Measurements from ENCODE around the gene ZNF276. TPM values are rescaled to one million over a fixed set of nuclear protein-coding genes. Genes with fewer than 3 reads are reported as not detected.

Gene ZNF276
- total RNA-seq, 1 experiment from 2014 or later = 30.6 TPM

- no peak overlapping the region for H3K4me3 Mint-ChIP-seq (ENCODE audit: low read depth, unreplicated experiment)
- CTCF ChIA-PET = interaction anchor here (0.6 to 0.7 kb wide), 2 partner anchors 48 to 153 kb away, joined by 4 to 7 read pairs; no protein-coding TSS in a partner anchor
- H3K4me1 Mint-ChIP-seq (ENCODE audit: low read depth, unreplicated experiment) = no peaks in the 10 kb centered on the region
- DNase-seq = no peak
- no peak for TF ChIP-seq CTCF (IDR thresholded peaks at IDR 0.05; ENCODE audit: unreplicated experiment)
- peak overlapping the region; percentile 37 for H3K27ac Mint-ChIP-seq (ENCODE audit: unreplicated experiment)
- no TSS peak for BruUV-seq (replicated peaks)
- no peaks in the 10 kb centered on the region for H3K27me3 Mint-ChIP-seq (ENCODE audit: unreplicated experiment)
- intact Hi-C loops (cut with micrococcal nuclease; ENCODE audit: unreplicated experiment) = no loop called here
- H3K9me3 Mint-ChIP-seq (ENCODE audit: low read depth, unreplicated experiment) = no peaks in the 10 kb centered on the region
- peaks cover 80% of the 10 kb centered on the region for H3K36me3 Mint-ChIP-seq (ENCODE audit: insufficient read depth, unreplicated experiment)
These were observed 8.7 kb downstream of the ZNF276 start for GRCh38 chr16:89729863-89730593.

- H3K4me1 Mint-ChIP-seq (ENCODE audit: low read depth, unreplicated experiment) = no peaks in the 10 kb centered on the region
- CTCF ChIA-PET = no interaction called here
- H3K9me3 Mint-ChIP-seq (ENCODE audit: low read depth, unreplicated experiment) = no peaks in the 10 kb centered on the region
- no peak for DNase-seq
- peaks cover 84% of the 10 kb centered on the region for H3K36me3 Mint-ChIP-seq (ENCODE audit: insufficient read depth, unreplicated experiment)
- intact Hi-C loops (cut with micrococcal nuclease; ENCODE audit: unreplicated experiment) = no loop called here
- no peak for TF ChIP-seq CTCF (IDR thresholded peaks at IDR 0.05; ENCODE audit: unreplicated experiment)
- H3K27ac Mint-ChIP-seq (ENCODE audit: unreplicated experiment) = no peak overlapping the region
- BruUV-seq (replicated peaks) = no TSS peak
- no peaks in the 10 kb centered on the region for H3K27me3 Mint-ChIP-seq (ENCODE audit: unreplicated experiment)
- no peak overlapping the region for H3K4me3 Mint-ChIP-seq (ENCODE audit: low read depth, unreplicated experiment)
These were observed 9.4 kb downstream of the ZNF276 start for GRCh38 chr16:89730610-89731234.

GRCh38 chr16:89732142-89732917 lies 11.0 kb downstream of the ZNF276 start:
- Mint-ChIP-seq H3K4me1 (ENCODE audit: low read depth, unreplicated experiment) (no peaks in the 10 kb centered on the region), H3K27ac (ENCODE audit: unreplicated experiment) (no peak overlapping the region), H3K36me3 (ENCODE audit: insufficient read depth, unreplicated experiment) (peaks cover 92% of the 10 kb centered on the region), H3K9me3 (ENCODE audit: low read depth, unreplicated experiment) (no peaks in the 10 kb centered on the region), H3K27me3 (ENCODE audit: unreplicated experiment) (no peaks in the 10 kb centered on the region), H3K4me3 (ENCODE audit: low read depth, unreplicated experiment) (no peak overlapping the region)
- CTCF ChIA-PET = interaction anchor here (0.6 kb wide), 1 partner anchor 302 kb away, joined by 3 read pairs; no protein-coding TSS in a partner anchor
- no peak for DNase-seq
- no peak for TF ChIP-seq CTCF (IDR thresholded peaks at IDR 0.05; ENCODE audit: unreplicated experiment)
- BruUV-seq (replicated peaks) = no TSS peak
- intact Hi-C loops (cut with micrococcal nuclease; ENCODE audit: unreplicated experiment) = no loop called here

GRCh38 chr16:89732918-89733242 lies 11.5 kb downstream of the ZNF276 start:
- CTCF ChIA-PET = no interaction called here

More at GRCh38 chr16:89732918-89733242, 11.5 kb downstream of the ZNF276 start:
- no peaks in the 10 kb centered on the region for H3K27me3 Mint-ChIP-seq (ENCODE audit: unreplicated experiment)
- intact Hi-C loops (cut with micrococcal nuclease; ENCODE audit: unreplicated experiment) = no loop called here
- BruUV-seq (replicated peaks) = no TSS peak
- no peaks in the 10 kb centered on the region for H3K4me1 Mint-ChIP-seq (ENCODE audit: low read depth, unreplicated experiment)
- peaks cover 92% of the 10 kb centered on the region for H3K36me3 Mint-ChIP-seq (ENCODE audit: insufficient read depth, unreplicated experiment)
- no peak overlapping the region for H3K4me3 Mint-ChIP-seq (ENCODE audit: low read depth, unreplicated experiment)
- TF ChIP-seq CTCF (IDR thresholded peaks at IDR 0.05; ENCODE audit: unreplicated experiment) = no peak
- no peaks in the 10 kb centered on the region for H3K9me3 Mint-ChIP-seq (ENCODE audit: low read depth, unreplicated experiment)
- no peak for DNase-seq
- no peak overlapping the region for H3K27ac Mint-ChIP-seq (ENCODE audit: unreplicated experiment)

All from Calu3 (cell line).